NCI-H748 treated with DMSO at 0.1 percent for 48 hours (cell line): Measurements from ENCODE around the gene SAT1.

ENCODE experiments used
- DNase-seq: peaks from one replicate; lab custom pipeline; 2025; lab: John Stamatoyannopoulos, UW

SAT1 gene

DNA sequence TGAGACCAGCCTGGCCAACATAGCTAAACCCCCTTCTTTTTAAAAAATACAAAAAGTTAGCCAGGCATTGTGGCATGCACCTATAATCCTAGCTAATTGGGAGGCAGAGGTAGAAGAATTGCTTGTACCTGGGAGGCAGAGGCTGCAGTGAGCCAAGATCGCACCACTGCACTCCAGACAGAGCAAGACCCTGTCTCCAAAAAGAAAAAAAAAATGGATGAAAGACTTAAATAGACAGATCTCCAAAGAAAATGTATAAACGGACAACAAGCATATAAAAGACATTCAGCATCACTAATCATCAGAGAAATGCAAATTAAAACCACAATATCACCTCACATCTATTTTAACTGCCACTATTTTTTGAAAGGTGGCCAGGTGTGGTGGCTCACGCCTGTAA is 6.6 kb upstream of the SAT1 start:
- no peak for DNase-seq

GRCh38 chrX:23779025-23779424 is 3.9 kb upstream of the SAT1 start:
- DNase-seq, result no peak

DNA sequence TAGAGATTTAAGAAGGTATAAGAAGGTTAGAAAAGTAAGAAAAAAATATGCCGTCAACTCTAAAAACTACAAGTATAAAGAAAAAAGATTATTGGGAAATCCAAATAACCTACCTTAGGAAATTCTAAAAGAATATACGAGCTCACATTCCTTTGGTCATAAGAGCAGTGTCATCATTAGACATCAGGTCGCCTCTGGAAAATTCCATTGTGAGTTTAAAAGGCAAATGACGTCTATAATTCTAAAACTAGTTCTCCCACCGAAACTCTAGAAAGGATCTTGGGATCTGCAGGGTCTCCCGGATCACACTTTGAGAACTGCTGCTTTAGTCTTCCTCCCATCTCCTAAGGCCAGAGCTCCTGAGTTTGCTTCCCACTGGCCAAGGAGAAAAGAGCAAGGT is 518 bp upstream of the SAT1 start:
- no peak for DNase-seq

DNA sequence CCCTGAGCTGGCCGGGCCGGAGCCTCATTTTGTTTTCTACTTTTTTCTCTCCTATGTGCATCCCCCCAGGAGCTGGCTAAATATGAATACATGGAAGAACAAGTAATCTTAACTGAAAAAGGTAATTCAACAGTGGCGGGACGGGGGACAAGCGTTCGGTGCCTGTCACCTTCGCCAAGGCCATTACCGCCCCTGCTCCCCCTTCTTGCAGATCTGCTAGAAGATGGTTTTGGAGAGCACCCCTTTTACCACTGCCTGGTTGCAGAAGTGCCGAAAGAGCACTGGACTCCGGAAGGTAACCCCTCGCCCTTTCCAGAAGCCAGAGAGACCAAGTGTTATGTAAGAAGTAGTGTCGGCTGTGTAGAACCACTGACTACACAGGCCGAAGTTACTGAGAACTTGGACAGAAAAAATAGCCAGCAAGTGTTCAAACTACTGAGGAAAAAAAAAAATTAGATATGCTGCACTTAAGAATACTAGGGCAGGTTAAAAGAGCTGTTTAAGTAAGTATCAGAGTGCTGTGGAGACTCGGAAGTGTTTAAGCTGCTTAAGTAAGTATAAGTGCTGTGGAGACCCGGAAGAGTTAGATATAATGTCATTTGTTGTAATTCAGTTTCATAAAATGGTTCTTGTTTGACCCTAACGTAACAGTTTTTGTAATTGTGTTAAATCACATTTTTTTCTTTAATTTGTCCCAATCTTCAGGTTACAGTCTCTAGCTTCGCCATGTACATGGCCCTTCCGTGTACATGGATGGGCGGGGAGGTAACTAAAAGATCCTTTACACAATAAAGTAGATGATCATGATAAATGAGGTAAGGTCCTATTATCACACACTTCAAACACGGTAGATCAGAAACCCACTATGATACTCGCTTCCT is 856 bp downstream of the SAT1 start:
- no peak for DNase-seq

DNA sequence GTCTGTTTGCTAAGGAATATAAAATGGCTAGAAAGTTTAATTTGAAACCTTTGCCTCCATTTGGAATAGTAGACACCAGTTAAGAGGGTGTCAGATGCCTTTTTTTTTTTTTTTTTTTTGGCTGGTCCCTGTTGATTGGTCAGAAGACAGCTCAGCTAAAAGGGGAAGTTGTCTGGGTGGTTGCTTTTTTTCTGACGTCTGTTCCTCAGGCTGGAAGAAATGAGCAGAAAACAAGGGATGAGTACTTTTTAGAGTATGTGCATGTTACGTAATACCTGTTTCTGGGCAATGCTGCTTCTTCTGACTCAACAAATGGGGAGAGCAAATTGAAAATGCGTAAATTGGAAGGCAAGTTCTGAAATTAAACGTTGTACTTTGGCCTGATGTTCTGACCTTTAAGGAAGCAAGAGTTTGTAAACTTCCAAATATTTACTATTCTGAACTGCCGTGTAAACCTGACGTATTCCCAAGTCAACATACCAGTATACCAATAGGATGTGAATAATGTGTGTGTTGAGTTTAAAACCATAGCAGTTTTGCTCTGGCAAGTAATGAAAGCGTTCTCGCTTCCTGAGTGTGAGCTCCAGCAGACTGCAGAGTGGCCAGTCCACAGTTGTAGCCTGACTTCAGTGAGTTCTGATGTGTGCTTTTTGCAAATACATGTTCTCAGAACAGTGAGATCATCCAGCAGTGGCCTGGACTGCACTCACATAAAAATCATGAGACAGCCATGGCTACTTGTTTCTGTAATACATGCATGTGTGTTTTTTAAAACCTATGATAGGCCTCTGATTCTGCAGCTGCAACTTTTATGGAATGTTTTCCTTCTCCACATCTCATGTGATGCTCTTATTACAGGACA is 1.7 kb downstream of the SAT1 start:
- no peak for DNase-seq

DNA sequence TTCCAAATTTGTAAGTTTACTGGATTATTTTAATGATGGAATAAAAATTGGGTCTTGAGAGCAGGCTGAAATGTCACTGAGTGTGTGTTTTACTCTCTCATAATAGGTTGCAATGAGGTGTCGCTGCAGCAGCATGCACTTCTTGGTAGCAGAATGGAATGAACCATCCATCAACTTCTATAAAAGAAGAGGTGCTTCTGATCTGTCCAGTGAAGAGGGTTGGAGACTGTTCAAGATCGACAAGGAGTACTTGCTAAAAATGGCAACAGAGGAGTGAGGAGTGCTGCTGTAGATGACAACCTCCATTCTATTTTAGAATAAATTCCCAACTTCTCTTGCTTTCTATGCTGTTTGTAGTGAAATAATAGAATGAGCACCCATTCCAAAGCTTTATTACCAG is 2.6 kb downstream of the SAT1 start:
- no peak for DNase-seq

DNA sequence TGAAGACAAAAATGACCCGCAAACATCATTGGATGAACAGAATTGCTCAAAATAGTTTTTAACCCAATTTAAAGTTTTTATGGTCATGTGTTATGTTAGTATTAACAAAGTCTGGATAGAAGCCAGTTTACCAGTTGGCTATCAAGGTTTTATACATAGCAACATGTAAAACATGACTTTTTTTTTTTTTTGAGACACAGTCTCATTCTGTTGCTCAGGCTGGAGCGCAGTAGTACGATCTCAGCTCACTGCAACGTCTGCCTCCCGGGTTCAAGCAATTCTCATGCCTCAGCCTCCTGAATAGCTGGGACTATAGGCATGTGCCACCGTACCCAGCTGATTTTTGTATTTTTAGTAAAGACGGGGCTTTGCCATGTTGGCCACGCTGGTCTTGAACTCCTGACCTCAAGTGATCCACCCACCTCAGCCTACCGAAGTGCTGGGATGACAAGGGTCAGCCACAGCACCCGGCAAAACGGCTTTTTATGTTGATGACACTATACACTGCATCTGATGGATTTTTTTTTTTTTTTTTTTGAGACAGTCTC is 3.4 kb downstream of the SAT1 start:
- DNase-seq, result no peak

DNA sequence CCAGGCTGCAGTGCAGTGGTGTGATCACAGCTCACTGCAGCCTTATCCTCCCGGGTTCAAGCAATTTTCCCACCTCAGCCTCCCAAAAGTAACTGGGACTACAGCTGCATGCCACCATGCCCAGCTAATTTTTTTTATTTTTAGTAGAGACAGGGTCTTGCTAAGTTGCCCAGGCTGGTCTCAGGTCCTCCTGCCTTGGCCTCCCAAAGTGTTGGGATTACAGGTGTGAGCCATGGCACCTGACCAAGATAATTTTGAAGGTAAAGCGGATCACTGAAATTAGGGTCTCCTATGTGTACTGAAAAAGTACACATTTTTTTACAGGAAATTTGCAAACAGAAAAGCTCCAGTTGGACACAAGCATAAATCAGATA is 4.8 kb downstream of the SAT1 start:
- DNase-seq, result no peak

- no peak for DNase-seq
Measured at GRCh38 chrX:23788521-23788920, 5.5 kb downstream of the SAT1 start.

- DNase-seq, result no peak
Measured at GRCh38 chrX:23788946-23789345, 6.0 kb downstream of the SAT1 start.

GRCh38 chrX:23789386-23790154 is 6.6 kb downstream of the SAT1 start:
- no peak for DNase-seq

GRCh38 chrX:23790155-23790497 is 7.2 kb downstream of the SAT1 start:
- DNase-seq, result no peak

- peak; percentile 76 for DNase-seq
Measured at GRCh38 chrX:23792861-23793553, 10.0 kb downstream of the SAT1 start.

DNA sequence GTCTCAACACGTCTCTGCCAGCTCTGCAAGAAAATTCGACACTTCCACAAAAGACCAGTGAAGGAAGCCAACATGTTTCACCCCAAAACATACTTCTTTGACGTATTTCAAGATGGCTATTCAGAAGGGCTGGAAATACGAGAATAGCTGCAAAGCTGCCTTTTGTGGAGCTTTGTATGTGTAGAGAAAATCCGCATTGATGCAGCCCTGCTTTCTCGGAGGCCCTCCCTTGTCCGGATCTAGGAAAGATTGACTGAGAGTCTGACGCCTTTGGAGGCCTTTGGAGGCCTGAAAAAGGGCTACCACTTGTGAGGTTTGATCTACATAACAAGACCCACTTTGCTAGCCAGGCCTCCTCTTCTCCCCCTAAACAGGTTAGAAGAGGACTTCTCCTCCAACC is 12.2 kb downstream of the SAT1 start:
- DNase-seq, result no peak

DNA sequence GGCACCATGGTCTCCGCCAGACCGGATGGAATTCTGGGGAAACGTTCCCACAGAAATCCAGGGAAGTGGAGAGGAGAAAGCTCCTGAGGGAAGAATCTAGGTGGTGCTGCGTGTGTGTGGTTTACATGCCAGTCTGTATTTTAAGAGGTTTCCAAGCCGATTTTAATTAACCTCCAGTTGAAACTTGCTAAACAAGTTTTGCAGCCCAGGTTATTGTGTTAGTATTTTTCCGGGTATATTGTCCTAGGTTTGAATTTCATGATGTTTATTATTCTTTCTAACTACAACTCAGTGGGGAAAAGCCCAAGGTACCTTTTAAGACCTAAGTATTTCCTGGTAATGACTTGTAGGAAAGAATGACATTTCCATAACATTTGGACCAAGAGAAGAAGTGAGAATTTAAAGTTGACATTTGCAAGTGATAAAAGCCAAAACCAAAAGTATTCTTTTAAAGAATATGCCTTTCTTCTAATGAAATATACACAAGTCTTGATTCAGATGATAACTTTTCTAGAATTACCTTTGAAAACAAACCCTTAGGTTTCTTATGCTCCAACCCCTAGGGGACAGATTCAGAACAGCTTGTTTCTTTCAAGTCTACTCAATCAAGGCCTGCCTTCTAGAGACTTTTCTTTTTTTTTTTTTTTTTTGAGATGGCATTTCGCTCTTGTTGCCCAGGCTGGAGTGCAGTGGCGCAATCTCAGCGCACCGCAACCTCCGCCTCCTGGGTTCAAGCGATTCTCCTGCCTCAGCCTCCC is 14.6 kb downstream of the SAT1 start:
- peak; percentile 61 for DNase-seq

DNA sequence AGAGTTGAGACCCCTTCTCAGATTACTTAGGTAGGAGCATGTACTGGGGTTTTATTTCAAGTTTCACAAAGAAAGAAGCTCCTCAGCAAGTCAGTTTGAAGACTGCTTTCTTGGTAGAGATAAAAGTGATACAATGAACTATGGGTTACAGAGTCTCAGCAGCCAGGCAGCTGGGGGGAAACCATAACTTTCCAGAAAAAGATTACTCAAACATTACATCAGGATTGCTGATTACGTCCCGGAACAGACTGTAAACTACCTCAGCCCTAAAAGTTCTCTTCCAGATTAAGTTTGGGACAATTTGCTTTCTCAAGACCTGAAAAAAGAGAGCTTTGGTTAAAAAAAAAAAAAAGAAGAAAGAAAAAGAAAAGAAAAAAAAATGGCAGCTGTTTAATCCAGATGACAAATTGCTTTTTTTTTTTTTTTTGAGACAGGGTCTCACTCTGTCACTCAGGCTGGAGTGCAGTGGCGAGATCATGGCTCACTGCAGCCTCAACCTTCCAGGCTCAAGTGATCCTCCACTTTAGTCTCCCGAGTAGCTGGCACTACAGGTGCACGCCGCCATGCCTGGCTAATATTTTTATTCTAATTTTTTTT is 16.6 kb downstream of the SAT1 start:
- no peak for DNase-seq

DNA sequence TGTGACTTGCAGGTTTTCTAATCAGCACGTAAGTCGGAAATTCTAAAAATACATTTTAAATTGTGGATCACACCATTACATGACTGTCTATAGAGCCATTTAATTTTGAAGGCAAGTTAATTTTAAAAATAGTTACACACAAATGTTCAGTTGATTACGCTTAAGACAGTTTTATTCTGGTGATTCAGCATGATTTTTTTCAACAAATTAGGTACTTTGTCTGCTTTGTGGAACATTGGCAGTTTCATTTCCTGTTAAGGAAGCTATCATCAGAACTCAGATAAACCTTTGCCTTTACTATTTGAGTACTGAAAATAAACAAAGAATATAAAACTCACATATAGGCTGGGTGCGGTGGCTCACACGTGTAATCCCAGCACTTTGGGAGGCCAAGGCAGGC is 19.5 kb downstream of the SAT1 start:
- DNase-seq, result no peak

DNA sequence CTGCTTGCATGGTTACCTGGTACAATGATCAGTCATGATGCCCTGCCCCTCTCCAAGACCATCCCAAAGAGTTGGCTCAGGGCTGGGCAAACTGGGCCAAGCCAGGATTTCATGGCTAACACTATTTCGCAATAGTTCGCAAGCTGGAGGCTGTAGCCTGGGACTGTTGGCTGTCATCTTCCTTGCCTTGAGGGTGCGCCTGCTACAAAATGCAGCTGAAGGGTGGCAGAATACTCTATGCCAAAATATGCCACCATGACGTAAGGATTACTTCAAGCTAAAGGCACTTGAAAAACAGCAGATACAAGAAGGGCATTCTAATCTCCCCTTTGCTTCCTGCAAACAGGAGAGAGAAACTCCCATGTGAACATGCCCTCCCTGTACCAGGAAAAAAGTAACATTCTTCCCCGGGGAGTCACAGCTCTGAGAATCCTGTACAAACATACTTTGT is 21.0 kb downstream of the SAT1 start:
- DNase-seq, result no peak

- no peak for DNase-seq
Measured at GRCh38 chrX:23804578-23804977, 21.6 kb downstream of the SAT1 start.

DNA sequence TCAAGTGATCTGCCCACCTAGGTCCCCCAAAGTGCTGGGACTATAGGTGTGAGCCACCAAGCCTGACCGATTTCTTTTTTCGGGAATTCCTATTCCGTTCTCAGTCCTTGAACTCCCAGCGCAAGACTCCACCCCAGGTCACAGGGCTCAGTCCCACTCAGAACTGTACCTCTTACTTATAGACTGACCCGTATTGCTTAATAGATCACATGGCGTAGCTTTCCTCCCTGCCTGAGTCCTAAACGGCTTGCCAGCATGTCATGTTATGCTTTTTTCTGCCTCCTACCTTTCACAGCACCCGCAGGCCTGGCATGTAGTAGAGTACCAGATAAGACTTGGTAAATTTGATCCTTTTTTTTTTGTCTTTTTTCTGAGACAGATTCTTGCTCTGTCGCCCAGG is 22.4 kb downstream of the SAT1 start:
- no peak for DNase-seq
